Measurements from ENCODE around the gene PLK5. TPM values are rescaled to one million over a fixed set of nuclear protein-coding genes. Genes with fewer than 3 reads are reported as not detected.

PLK5 gene
- total and polyA plus RNA-seq, 2 donors from 2014 or later = not detected

- H3K27me3 ChIP-seq (ENCODE audit: control insufficient read depth, insufficient read depth, low read length) = no peaks in the 10 kb centered on the region
- no peak overlapping the region for H3K9ac ChIP-seq (ENCODE audit: low read length in 3 of 3)
- no peaks in the 10 kb centered on the region for H3K9me3 ChIP-seq (ENCODE audit: control insufficient read depth in 2 of 3, insufficient read depth in 1 of 3, low read length in 3 of 3)
- no peaks in the 10 kb centered on the region for H3K36me3 ChIP-seq (ENCODE audit: control insufficient read depth in 2 of 3, insufficient read depth in 3 of 3, low read length in 3 of 3)
- peaks cover 0 to 8% (median 0%) of the 10 kb centered on the region in 3 donors for H3K4me1 ChIP-seq (ENCODE audit: control insufficient read depth in 2 of 3, insufficient read depth in 2 of 3, low read depth in 1 of 3, low read length in 3 of 3)
- intact Hi-C loops (cut with DNase I) = no loop called here
- H3K27ac ChIP-seq (ENCODE audit: low read depth in 2 of 2, low read length in 2 of 2) = no peak overlapping the region
- DNase-seq = peak in 1 of 5 donors; percentile 73
- no peak for FAIRE-seq
- no peak overlapping the region for H3K4me3 ChIP-seq (ENCODE audit: low read length in 3 of 3)
- no peak for TF ChIP-seq CTCF (IDR thresholded peaks at IDR 0.05; ENCODE audit: borderline replicate concordance, extremely low read depth, insufficient read depth)
These were observed 36.9 kb upstream of the PLK5 start for GRCh38 chr19:1486720-1487575.

GRCh38 chr19:1487576-1488281 is 36.1 kb upstream of the PLK5 start:
- Histone ChIP-seq H3K4me3 (ENCODE audit: low read length in 3 of 3) (no peak overlapping the region), H3K9me3 (ENCODE audit: control insufficient read depth in 2 of 3, insufficient read depth in 1 of 3, low read length in 3 of 3) (no peaks in the 10 kb centered on the region), H3K9ac (ENCODE audit: low read length in 3 of 3) (no peak overlapping the region), H3K4me1 (ENCODE audit: control insufficient read depth in 2 of 3, insufficient read depth in 2 of 3, low read depth in 1 of 3, low read length in 3 of 3) (peaks cover 0 to 8% (median 0%) of the 10 kb centered on the region in 3 donors), H3K27ac (ENCODE audit: low read depth in 2 of 2, low read length in 2 of 2) (no peak overlapping the region), H3K36me3 (ENCODE audit: control insufficient read depth in 2 of 3, insufficient read depth in 3 of 3, low read length in 3 of 3) (no peaks in the 10 kb centered on the region), H3K27me3 (ENCODE audit: control insufficient read depth, insufficient read depth, low read length) (no peaks in the 10 kb centered on the region)
- intact Hi-C loops (cut with DNase I) = no loop called here
- DNase-seq (peak in 2 of 5 donors; percentile 55 to 73), FAIRE-seq (no peak)
- TF ChIP-seq CTCF (IDR thresholded peaks at IDR 0.05; ENCODE audit: borderline replicate concordance, extremely low read depth, insufficient read depth) = no peak

GRCh38 chr19:1488282-1488601 is 35.6 kb upstream of the PLK5 start:
- H3K36me3 ChIP-seq (ENCODE audit: control insufficient read depth in 2 of 3, insufficient read depth in 3 of 3, low read length in 3 of 3) = no peaks in the 10 kb centered on the region
- no peak for TF ChIP-seq CTCF (IDR thresholded peaks at IDR 0.05; ENCODE audit: borderline replicate concordance, extremely low read depth, insufficient read depth)
- no peak overlapping the region for H3K4me3 ChIP-seq (ENCODE audit: low read length in 3 of 3)
- no peak overlapping the region for H3K9ac ChIP-seq (ENCODE audit: low read length in 3 of 3)
- DNase-seq (no peak), FAIRE-seq (no peak)
- no peaks in the 10 kb centered on the region for H3K27me3 ChIP-seq (ENCODE audit: control insufficient read depth, insufficient read depth, low read length)
- no peak overlapping the region for H3K27ac ChIP-seq (ENCODE audit: low read depth in 2 of 2, low read length in 2 of 2)
- intact Hi-C loops (cut with DNase I) = no loop called here
- peaks cover 0 to 8% (median 0%) of the 10 kb centered on the region in 3 donors for H3K4me1 ChIP-seq (ENCODE audit: control insufficient read depth in 2 of 3, insufficient read depth in 2 of 3, low read depth in 1 of 3, low read length in 3 of 3)
- no peaks in the 10 kb centered on the region for H3K9me3 ChIP-seq (ENCODE audit: control insufficient read depth in 2 of 3, insufficient read depth in 1 of 3, low read length in 3 of 3)
